Activated CD4-positive, alpha-beta memory T cell treated with anti-CD3 and anti-CD28 coated beads, Interleukin-2, amount 10 ng/mL, durations not matched to agents 7 days and 5 days (primary cell): ENCODE measurements around the gene ACBD6. TPM values are rescaled to one million over a fixed set of nuclear protein-coding genes. Genes with fewer than 3 reads are reported as not detected.

Experiments
- CTCF ChIA-PET: fragments of 350-600 bp; sonication (Branson Sonifier 250); formaldehyde crosslinking; loops from one replicate; lab custom pipeline; 2021; ENCODE audit warnings: antibody characterized with exemption, inconsistent platforms; lab: Charles Lee
- POLR2A ChIA-PET: fragments of 350-600 bp; sonication (Branson Sonifier 250); formaldehyde crosslinking; loops from one replicate; lab custom pipeline; 2021; ENCODE audit warnings: antibody characterized with exemption; lab: Charles Lee
- DNase-seq: peaks from one replicate; pipeline ENCODE4 v3.0.0-alpha.2; 2020
- H3K27ac Mint-ChIP-seq: one replicate; pipeline ENCODE4 v1.8.0; 2021; ENCODE audit warnings: mild to moderate bottlenecking, mixed read lengths
- H3K27me3 Mint-ChIP-seq: one replicate; pipeline ENCODE4 v1.8.0; 2021; ENCODE audit warnings: mixed read lengths
- H3K36me3 Mint-ChIP-seq: one replicate; pipeline ENCODE4 v1.8.0; 2021; ENCODE audit warnings: low read depth, mixed read lengths
- H3K4me1 Mint-ChIP-seq: one replicate; pipeline ENCODE4 v1.8.0; 2021; ENCODE audit warnings: mixed read lengths
- H3K4me3 Mint-ChIP-seq: one replicate; pipeline ENCODE4 v1.8.0; 2021; ENCODE audit warnings: mild to moderate bottlenecking, mixed read lengths
- H3K9me3 Mint-ChIP-seq: one replicate; pipeline ENCODE4 v1.8.0; 2021; ENCODE audit warnings: mixed read lengths
- total RNA-seq, 2 experiments: library from RNA; stranded (reverse); gene quantifications; one replicate each; pipeline ENCODE4 v1.2.3, GENCODE V29; 2021

Gene ACBD6
- total RNA-seq, 2 experiments from 2014 or later: 27.5 to 33.2 TPM

DNA sequence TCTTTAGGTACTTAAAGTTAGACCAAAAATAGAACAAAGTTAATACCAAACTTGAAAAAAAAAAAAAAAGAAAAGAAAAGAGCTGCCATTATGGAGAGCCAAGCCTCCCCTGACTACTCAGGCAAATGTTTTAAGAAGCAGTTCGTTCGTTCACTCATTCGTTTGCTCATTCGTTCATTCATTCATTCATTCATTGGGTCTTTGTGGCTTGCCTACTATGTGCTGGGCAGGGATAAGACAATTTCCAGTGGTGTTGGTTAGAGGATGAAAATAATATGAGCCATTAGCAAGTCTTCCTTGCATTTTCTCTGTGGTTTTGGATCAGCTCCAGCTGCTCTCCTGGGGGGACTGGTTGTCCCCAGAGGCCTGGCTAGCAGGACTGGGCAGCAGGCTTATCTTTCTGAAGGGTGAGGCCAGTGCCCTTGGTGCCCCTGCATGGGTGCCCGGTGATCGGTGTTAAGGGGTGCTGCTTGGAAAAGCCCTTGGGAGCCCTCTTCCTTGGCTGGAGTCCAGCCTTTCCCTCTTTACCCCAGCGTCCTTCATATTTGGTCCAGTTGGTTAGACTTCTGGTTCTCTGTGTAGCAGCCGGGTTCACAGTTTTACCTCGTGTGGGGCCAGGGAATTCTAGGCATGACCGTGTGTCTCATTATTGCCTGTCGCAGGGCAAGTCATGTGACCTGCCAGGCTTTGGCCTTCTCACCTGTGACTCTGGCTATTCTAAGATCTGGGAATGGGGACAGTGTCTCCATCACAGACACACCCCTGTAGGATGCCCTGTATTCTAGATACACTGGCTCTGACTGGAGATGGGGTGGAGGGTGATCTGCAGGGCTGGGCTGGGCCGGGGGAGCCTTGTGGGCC lies 239.5 kb downstream of the ACBD6 start:
- POLR2A ChIA-PET: no interaction called here
- CTCF ChIA-PET: interaction anchor here (1.6 kb wide), 1 partner anchor 215 kb away, joined by 6 read pairs; no protein-coding TSS in a partner anchor
- Mint-ChIP-seq H3K4me1 (no peaks in the 10 kb centered on the region), H3K4me3 (no peak overlapping the region), H3K27ac (no peak overlapping the region), H3K27me3 (peaks cover 1% of the 10 kb centered on the region), H3K36me3 (no peaks in the 10 kb centered on the region), H3K9me3 (no peaks in the 10 kb centered on the region)
- DNase-seq: no peak

DNA sequence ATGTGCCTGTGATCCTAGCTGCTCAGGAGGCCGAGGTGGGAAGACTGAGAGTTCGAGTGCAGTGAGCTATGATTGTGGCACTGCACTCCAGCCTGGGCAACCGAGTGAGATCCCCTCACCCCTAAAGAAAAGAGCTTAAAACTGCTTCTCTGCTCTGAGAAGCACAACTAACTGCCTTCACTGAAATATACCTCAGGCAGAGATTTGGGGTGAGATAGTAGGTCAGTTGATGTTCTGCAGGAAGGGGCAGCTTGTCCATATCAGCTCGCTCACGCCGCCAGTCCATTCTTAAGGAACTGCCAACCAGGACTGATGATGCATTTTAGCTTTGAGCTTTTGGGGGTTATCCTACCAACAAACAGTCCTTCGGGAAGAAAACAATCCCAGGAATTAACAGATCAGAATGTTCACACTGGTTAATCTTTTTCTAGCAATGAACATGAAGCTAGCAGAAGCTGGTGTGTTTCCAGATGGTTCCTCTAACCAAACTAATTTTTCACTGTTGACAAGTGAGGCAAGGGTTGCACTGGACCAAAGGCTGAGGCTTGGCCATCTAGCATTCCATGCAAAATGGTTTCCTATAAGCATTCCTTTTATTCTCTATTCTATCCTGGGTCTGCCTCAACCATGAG lies 240.7 kb downstream of the ACBD6 start:
- POLR2A ChIA-PET: interaction anchor here (1.0 kb wide), 1 partner anchor 9 kb away, joined by 3 read pairs; no protein-coding TSS in a partner anchor

DNA sequence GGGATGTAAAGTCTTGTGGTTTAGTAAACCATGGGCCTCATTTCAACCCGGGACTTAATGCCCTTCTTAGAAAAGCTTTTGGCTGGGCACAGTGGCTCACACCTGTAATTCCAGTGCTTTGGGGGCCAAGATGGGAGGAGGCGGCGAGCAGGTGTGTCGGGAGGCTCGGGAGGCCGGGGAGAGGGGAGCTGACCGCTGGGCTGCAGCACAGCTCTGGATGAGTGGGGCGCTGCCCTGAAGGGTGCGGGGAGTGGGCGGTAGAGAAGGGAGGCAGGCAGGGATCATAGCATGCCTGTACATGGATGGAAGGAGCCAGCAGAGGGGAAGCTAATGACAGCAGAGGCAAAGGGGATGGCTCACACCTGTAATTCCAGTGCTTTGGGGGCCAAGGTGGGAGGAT lies 241.3 kb downstream of the ACBD6 start:
- POLR2A ChIA-PET: interaction anchor here (1.0 kb wide), 1 partner anchor 9 kb away, joined by 3 read pairs; no protein-coding TSS in a partner anchor

More for the DNA sequence above, 240.7 kb downstream of the ACBD6 start:
- Mint-ChIP-seq H3K4me1 (no peaks in the 10 kb centered on the region), H3K27me3 (peaks cover 1% of the 10 kb centered on the region), H3K4me3 (no peak overlapping the region), H3K9me3 (no peaks in the 10 kb centered on the region), H3K36me3 (no peaks in the 10 kb centered on the region), H3K27ac (no peak overlapping the region)
- no peak for DNase-seq
- CTCF ChIA-PET: interaction anchor here (0.9 to 1.6 kb wide), 3 partner anchors 8 to 216 kb away, joined by 4 to 7 read pairs (median 6); no protein-coding TSS in a partner anchor

DNA sequence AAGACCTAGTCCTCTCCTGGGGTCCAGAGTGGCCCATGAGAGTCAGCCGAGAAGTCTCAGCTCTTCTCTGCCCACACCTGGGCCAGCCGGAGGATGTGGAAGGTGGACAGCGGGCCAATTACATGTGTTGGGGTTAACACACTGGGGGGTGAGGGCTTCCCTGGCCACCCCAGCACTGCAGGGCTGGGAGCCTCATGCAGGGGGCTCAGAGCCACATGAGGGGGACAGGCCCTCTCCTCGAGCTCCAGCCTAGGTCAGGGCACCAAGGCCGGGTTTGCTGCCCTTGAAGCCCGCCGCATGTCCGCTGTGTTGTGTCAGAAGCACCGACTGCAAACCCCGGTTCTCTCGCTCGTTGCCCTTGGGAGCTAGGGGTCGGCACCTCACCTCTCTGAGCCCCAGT lies 241.8 kb downstream of the ACBD6 start:
- no peak overlapping the region for H3K27ac Mint-ChIP-seq
- CTCF ChIA-PET: interaction anchor here (0.9 kb wide), 1 partner anchor 13 kb away, joined by 3 read pairs; no protein-coding TSS in a partner anchor
- H3K36me3 Mint-ChIP-seq: no peaks in the 10 kb centered on the region
- POLR2A ChIA-PET: interaction anchor here (1.0 kb wide), 1 partner anchor 8 kb away, joined by 3 read pairs; no protein-coding TSS in a partner anchor
- DNase-seq: no peak
- H3K27me3 Mint-ChIP-seq: peaks cover 1% of the 10 kb centered on the region
- H3K4me1 Mint-ChIP-seq: no peaks in the 10 kb centered on the region
- H3K4me3 Mint-ChIP-seq: no peak overlapping the region
- no peaks in the 10 kb centered on the region for H3K9me3 Mint-ChIP-seq

More for the DNA sequence above, 241.3 kb downstream of the ACBD6 start:
- no peaks in the 10 kb centered on the region for H3K36me3 Mint-ChIP-seq
- no peaks in the 10 kb centered on the region for H3K9me3 Mint-ChIP-seq
- no peak for DNase-seq
- CTCF ChIA-PET: interaction anchor here (0.9 to 1.6 kb wide), 3 partner anchors 8 to 217 kb away, joined by 3 to 7 read pairs (median 6); no protein-coding TSS in a partner anchor
- H3K4me1 Mint-ChIP-seq: no peaks in the 10 kb centered on the region
- peaks cover 1% of the 10 kb centered on the region for H3K27me3 Mint-ChIP-seq
- no peak overlapping the region for H3K27ac Mint-ChIP-seq
- no peak overlapping the region for H3K4me3 Mint-ChIP-seq

DNA sequence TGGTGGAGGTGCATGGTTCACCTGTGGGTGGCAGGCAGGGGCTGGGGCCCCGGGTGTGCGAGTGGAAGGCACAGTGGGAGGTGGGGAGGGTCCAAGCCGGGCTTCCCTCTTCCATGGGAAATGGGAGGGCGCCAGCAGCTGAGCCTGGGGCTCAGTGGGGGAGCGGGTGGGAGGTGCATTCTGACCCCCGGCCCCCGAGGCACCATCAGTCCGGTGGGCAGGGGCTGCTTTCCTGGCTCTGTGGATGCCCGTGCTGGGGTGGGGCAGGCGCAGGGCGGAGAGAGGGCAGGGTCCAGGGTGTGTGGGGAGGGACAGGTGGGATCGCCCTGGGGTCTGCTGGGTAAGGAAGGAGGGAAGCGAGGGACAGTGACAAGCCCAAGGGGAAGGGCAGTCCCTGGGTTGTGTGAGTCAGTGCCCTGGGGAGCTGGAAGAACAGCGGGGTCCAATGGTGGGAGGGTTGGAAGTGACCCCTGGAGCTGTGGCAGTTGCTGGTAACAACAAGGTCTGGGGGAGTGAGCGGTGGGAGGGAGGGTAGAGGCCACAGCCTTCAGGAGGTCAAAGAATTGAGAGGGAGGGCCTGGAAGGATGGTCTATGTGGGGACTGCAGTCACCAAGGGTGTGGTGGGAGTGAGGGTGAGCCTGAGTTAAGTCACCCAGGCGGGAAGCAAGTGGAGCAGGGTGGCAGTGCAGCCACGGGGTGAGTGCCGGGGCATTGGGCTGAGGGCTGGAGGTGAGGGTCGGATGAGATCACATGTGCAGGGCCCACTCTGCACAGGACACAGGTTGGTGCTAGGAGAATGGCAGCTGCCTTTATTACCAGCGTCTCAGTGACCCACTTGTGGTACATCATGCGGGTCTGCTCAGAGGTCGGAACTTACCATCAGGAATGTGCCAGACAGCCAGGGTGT lies 242.7 kb downstream of the ACBD6 start:
- no peaks in the 10 kb centered on the region for H3K36me3 Mint-ChIP-seq
- no peaks in the 10 kb centered on the region for H3K27me3 Mint-ChIP-seq
- H3K9me3 Mint-ChIP-seq: no peaks in the 10 kb centered on the region
- DNase-seq: no peak
- no peak overlapping the region for H3K4me3 Mint-ChIP-seq
- CTCF ChIA-PET: interaction anchor here (0.9 kb wide), 1 partner anchor 14 kb away, joined by 3 read pairs; no protein-coding TSS in a partner anchor
- H3K27ac Mint-ChIP-seq: no peak overlapping the region
- no peaks in the 10 kb centered on the region for H3K4me1 Mint-ChIP-seq
- POLR2A ChIA-PET: no interaction called here

DNA sequence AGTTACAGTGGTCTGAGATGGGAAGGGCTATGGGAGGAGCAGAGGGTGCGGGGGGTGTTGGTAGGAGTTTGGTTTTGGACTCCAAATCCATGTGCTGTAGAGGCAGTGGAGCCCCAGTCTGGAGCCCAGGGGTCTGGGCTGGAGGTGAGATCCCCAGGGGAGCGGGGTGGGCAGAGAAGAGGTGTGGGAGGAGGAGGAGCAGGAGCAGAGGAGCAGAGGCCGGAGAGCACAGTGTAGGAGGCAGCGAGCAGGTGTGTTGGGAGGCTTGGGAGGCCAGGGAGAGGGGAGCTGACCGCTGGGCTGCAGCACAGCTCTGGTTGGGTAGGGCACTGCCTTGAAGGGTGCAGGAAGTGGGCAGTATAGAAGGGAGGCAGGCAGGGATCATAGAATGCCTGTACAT lies 243.4 kb downstream of the ACBD6 start:
- ChIA-PET CTCF (no interaction called here), POLR2A (no interaction called here)
- Mint-ChIP-seq H3K27ac (no peak overlapping the region), H3K36me3 (no peaks in the 10 kb centered on the region), H3K4me1 (no peaks in the 10 kb centered on the region), H3K27me3 (no peaks in the 10 kb centered on the region), H3K9me3 (no peaks in the 10 kb centered on the region), H3K4me3 (no peak overlapping the region)
- DNase-seq: no peak

DNA sequence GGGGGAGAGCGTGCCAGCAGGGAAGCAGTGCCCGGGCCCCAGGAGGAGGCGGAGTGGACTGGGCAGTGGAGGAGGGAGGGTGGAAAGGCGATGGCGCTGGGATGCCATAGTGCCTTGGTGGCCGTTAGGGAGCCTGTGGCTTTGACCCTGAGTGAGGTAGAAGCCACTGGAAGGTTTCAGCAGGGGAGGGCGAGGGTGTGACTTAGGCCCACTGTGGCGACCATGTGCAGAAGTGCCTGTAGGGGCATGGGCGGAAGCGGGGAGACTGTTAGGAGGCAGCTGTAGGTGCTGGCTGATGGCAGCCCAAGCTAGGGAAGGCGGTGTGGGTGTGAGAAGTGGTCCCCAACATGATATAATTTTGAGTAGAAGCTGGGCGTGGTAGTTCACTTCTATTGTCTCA lies 244.1 kb downstream of the ACBD6 start:
- H3K27ac Mint-ChIP-seq: no peak overlapping the region
- no peaks in the 10 kb centered on the region for H3K27me3 Mint-ChIP-seq
- no peaks in the 10 kb centered on the region for H3K36me3 Mint-ChIP-seq
- H3K4me1 Mint-ChIP-seq: no peaks in the 10 kb centered on the region
- POLR2A ChIA-PET: no interaction called here
- H3K4me3 Mint-ChIP-seq: no peak overlapping the region
- no peaks in the 10 kb centered on the region for H3K9me3 Mint-ChIP-seq
- CTCF ChIA-PET: no interaction called here
- DNase-seq: no peak

DNA sequence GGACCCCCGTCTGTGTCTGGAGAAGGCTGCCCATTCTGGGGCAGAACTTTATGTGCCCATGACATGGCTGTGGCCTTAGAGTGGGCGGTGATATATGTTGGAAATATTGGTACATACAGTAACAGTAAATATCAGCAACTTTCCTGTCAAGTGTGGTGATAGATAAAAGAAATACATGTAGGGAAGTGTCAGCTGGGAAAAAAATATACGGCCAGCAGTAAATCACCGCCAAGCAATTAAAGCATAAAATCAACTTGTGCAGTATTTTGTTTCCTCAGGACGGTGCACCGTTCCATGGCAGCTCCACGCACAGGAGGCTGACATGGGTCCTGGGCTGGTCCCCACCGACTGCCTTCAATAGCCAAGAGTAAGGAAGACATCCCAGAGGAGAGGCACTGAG lies 244.9 kb downstream of the ACBD6 start:
- H3K4me3 Mint-ChIP-seq: no peak overlapping the region
- no peaks in the 10 kb centered on the region for H3K36me3 Mint-ChIP-seq
- no peaks in the 10 kb centered on the region for H3K4me1 Mint-ChIP-seq
- H3K9me3 Mint-ChIP-seq: no peaks in the 10 kb centered on the region
- no peaks in the 10 kb centered on the region for H3K27me3 Mint-ChIP-seq
- H3K27ac Mint-ChIP-seq: no peak overlapping the region
- CTCF ChIA-PET: no interaction called here
- POLR2A ChIA-PET: no interaction called here
- DNase-seq: no peak

DNA sequence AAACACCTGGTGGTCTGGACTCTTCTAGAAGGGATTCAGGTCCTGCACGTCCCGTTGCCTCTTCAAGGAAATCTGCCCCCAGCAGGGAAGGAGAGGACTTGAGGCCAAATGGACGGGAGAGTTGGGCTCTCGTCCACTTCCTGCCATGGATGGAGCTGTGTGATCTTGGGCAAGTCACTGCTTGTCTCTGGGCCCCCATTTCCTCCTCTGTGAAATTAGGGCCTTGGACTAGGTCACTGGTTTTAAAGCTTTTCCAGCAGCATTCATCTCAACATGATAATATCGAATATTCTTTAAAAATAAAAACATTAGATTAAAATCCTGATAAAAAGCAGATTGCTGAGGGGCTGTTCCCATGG lies 245.4 kb downstream of the ACBD6 start:
- Mint-ChIP-seq H3K27me3 (no peaks in the 10 kb centered on the region), H3K9me3 (no peaks in the 10 kb centered on the region), H3K4me1 (no peaks in the 10 kb centered on the region), H3K27ac (no peak overlapping the region), H3K36me3 (no peaks in the 10 kb centered on the region), H3K4me3 (no peak overlapping the region)
- ChIA-PET CTCF (no interaction called here), POLR2A (no interaction called here)
- no peak for DNase-seq

DNA sequence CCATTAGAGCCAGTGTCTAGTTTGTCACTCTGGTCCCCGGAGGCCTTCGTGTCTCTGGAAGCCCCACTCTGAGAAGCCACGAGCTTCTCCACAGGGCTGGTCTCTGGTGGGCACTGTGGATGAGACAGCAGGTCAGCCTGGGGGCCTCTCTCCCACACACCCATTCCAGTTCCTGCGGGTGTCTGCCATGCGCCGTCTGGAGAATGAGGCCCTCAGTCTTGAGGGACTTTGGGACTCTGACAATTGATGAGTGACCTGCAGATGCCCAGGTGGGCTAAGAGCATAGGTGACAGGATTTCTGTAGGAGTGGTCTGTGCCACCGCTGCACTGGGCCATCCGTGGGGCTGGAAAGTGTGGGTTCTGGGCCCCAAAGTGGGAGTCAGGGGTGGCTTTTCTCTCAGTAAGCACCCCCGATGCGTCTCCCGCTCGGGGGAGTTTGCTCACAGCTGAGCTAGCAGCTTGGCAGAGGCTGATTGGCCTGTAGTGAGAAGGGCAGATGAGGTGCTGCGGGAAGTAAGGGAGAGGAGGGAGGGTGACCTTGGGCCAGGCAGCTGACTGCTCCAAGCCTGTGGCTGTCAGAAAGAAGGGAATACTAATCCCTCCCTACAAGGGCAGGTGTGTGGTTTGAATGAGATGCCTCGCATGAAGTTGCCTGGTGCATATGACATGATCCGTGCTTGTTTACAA lies 245.9 kb downstream of the ACBD6 start:
- H3K9me3 Mint-ChIP-seq: no peaks in the 10 kb centered on the region
- ChIA-PET POLR2A (no interaction called here), CTCF (interaction anchor here (5.3 kb wide), 1 partner anchor 158 kb away, joined by 44 read pairs; no protein-coding TSS in a partner anchor)
- H3K4me3 Mint-ChIP-seq: no peak overlapping the region
- no peak overlapping the region for H3K27ac Mint-ChIP-seq
- H3K27me3 Mint-ChIP-seq: no peaks in the 10 kb centered on the region
- H3K36me3 Mint-ChIP-seq: no peaks in the 10 kb centered on the region
- H3K4me1 Mint-ChIP-seq: no peaks in the 10 kb centered on the region
- DNase-seq: no peak

DNA sequence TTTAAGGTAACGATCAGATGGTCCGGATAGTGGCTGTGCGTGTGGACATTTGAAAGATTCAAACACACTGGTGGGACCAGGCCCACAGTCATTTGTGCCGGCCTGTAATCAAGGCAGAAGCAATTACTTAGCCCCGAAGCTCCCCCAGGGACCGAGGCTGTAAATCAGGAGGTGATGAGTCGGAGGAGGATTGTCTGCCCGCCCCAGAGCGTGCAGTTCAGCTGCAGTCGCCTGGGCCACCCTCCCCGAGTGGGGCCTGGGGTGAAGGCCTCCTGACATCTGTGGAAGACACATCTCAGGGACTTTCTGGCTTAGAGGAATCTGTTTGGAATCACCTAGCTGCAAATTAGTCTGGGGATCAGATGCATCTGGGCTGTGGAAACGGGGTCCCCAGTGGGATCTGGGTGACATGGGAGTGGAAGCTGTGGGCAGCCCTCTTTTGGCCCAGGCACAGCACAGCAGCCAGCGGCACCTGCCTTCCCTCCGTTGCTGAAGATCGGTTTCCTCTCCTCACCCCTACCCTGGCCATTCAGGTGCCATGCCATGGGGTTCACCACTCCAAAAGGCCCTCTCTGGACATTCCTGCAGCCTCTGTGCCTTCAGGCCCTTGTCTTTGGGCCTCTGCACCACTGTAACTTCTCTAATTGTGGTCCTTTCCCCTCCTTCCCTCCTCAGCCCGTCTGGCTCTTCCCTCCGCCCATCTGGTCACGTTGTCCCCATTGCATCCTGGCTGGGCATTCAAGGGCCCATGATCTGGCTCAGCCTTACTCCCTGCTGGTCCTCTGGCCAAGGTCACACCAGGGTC lies 246.6 kb downstream of the ACBD6 start:
- no peak for DNase-seq
- H3K36me3 Mint-ChIP-seq: no peaks in the 10 kb centered on the region
- H3K4me1 Mint-ChIP-seq: no peaks in the 10 kb centered on the region
- CTCF ChIA-PET: interaction anchor here (5.3 kb wide), 1 partner anchor 159 kb away, joined by 44 read pairs; no protein-coding TSS in a partner anchor
- POLR2A ChIA-PET: no interaction called here
- H3K27me3 Mint-ChIP-seq: no peaks in the 10 kb centered on the region
- H3K27ac Mint-ChIP-seq: no peak overlapping the region
- no peaks in the 10 kb centered on the region for H3K9me3 Mint-ChIP-seq
- H3K4me3 Mint-ChIP-seq: no peak overlapping the region
